SKM-1 treated with dmso at 0.1 percent for 144 hours (cell line): ENCODE data around the gene NCOA5.

Experiments used
- DNase-seq: peaks from one replicate; lab custom pipeline; 2025; ENCODE audit not compliant: unreplicated experiment; lab: John Stamatoyannopoulos, UW

The NCOA5 gene

GRCh38 chr20:46089417-46090388, at the start of gene NCOA5:
Gene NCOA5 (minus strand): TSS chr20:46089962. CDS start chr20:46079424, 10,538 bp downstream.
- DNase-seq, result peak; percentile 95

DNA sequence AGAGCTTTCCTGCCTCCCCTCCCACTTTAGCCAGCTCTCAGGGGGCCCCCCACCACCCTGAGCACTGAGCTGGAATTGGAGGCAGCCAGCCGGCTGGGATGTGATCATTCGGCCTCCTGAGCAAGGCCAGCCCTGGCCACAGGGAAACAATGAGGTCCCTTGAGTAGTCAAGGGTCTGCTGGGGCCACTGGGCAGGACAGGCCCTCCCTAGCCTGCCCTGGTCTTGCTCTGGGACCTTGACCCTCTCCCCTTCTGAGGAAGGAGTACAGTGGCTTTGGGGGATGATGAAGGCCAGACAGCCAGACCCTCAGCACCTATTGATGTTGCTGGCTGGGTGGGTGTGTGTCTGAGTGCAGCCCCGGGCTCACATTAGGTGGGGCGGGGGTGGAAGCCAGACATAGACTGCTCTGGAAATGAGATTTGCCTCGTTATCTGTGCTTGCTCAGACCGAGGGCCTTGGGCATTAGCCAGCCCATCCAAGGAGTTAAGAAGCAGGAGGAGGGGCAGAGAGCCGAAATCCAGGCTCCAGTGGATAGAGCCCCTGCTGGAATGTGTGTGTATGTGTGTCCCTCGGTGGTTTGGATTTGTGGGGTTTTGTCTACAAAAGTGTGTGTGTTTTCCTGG, 49.6 kb upstream of the NCOA5 start:
- DNase-seq, result no peak

DNA sequence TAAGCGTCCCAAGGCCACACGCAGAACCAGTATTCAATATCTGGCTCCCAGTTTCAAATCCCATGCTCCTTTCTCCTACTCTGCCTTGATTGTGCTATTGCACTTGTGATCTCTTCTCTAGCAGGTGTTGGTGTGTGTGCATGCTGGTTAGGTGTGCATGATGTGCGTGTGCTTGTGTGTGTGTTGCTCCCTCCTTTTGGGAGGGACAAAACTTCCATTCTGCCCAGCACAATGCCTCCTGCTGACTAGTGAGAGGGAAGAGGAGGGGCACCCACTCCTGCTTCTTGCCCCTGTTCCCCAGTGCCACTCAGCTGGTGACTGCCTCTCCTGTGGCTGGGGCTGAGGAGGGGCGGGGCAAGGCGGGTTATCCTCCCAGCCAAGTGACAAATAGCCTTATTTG, 48.1 kb upstream of the NCOA5 start:
- no peak for DNase-seq

GRCh38 chr20:46135856-46136633, 46.3 kb upstream of the NCOA5 start:
- no peak for DNase-seq

DNA sequence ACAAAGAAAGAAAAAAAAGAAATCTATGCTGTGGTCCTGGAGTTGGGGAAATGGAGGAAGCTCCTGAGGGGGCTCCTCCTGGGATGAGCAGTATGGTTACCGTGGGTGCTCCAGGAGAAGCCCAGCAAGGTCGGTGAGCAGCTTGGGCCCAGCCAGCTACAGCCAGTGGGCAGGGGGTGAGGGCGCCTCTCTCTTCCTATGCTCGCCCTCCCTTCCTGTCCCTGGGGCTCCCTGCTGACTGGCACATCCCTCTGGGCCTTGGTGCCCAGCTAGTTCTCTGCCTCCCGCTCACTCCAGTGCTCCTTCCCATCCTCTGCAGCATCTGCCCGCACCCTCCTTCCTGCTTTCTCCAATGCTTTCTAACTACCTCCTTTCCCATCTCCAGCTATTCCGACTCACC, 45.0 kb upstream of the NCOA5 start:
- no peak for DNase-seq

DNA sequence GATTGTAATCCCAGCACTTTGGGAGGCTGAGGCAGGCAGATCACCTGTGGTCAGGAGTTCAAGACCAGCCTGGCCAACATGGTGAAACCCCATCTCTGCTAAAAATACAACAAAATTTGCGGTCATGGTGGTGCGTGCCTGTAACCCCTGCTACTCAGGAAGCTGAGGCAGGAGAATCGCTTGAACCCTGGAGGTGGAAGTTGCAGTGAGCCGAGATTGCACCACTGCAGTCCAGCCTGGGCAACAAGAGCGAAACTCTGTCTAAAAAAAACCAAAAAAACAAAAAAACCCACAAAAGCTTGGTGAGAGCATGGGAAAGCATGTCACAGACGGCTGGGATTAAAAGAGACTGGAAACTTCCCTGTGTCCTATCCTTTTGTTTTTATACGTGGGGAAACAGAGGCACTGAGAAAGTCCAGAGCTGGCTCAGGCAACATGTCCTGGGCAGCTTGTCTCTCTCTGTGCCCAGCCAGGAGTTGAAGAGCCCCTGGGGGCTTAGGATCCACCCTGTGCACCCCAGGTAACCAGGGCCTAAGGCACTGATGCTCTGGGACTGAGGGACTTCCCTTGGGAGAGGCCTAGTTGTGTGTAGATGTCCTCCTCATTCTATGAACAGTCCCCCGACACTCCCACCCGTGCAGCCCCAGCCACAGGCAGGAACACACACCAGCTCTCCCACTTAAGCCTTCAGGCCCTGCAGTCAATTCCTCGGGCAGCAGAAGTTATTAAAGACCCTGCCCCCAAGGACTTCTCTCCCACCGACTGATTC, 44.3 kb upstream of the NCOA5 start:
- no peak for DNase-seq

DNA sequence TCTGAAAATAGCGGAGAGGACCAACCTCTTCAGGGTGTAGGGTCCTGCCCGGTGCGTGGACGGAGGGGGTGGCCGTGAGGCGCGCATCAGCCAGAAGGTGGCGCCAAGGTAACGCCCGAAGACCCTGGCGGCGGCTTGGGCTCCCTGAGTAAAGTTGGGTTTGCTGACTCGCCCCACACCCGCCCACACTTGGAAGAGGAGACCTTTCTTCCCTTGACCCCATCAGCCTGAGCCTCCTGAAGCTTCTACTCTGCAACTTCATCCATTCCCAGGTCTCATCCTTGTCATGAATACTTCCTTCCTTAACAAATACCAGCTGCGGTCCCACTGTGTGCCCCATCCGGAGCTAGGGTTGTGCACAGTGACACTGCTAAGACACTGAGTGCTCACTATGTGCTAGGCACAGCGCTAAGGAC, 43.0 kb upstream of the NCOA5 start:
- DNase-seq, result peak; percentile 67

DNA sequence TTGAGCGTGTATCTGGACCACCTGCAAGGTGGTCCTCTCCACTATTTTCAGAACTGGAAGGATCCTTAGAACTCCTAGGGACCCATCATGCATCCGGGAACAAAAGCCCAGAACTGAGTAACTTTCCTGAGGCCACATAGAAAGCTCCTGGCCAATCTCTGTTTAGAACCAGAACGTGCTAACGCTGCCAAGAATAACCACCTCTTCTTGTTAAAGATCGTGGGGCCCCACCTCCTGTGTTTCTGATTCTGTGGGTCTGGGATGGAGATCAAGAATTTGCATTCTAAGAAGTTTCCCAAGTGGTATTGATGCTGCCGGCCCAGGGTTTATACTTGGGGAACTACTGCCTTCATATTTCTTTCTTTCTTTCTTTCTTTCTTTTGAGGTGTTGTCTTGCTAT, 41.6 kb upstream of the NCOA5 start:
- no peak for DNase-seq

DNA sequence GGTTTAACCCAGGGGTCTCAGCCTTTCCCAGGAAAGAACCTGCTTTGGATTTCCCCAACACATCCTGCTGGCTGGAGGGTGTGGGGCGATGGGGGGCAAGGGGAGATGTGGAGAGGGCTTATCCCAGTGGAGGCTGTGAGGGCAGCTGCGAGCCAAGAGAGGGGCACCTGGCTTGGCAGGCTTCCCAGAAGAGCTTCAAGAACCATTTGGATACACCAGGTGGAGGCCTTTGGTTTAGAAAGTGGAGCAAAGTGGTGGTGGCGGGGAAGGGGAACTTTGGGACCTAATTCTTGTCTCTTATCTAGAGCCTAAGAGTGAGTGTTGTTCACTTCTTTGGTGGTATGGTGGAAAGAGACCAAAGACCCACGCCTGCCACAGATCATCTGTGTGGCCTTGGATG, 40.8 kb upstream of the NCOA5 start:
- DNase-seq, result no peak

DNA sequence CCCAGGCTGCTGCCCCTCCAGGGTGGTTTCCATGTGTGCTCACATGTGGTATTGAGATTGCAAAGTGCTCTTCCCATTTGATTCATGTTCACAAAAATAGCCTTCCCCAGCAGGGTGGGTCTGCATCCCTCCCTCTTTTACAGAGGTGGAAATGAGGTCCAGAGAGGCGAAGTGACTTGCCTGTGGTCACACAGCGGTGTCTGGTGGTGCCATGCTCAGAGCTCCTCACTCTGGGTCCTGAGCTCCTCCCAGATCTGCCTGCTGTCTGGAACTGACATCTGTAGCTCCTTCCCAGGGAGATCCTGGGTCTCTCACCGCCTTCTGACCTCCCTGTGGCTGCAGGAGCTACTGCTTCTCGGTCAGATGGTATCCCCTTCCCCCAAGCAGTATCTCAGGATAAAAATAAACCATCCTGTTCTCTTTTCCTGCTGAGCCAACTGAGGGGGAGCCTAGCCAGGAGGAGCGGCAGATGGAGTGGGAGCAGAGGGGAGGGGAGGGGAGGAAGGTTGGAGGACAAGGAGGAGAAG, 40.3 kb upstream of the NCOA5 start:
- no peak for DNase-seq

DNA sequence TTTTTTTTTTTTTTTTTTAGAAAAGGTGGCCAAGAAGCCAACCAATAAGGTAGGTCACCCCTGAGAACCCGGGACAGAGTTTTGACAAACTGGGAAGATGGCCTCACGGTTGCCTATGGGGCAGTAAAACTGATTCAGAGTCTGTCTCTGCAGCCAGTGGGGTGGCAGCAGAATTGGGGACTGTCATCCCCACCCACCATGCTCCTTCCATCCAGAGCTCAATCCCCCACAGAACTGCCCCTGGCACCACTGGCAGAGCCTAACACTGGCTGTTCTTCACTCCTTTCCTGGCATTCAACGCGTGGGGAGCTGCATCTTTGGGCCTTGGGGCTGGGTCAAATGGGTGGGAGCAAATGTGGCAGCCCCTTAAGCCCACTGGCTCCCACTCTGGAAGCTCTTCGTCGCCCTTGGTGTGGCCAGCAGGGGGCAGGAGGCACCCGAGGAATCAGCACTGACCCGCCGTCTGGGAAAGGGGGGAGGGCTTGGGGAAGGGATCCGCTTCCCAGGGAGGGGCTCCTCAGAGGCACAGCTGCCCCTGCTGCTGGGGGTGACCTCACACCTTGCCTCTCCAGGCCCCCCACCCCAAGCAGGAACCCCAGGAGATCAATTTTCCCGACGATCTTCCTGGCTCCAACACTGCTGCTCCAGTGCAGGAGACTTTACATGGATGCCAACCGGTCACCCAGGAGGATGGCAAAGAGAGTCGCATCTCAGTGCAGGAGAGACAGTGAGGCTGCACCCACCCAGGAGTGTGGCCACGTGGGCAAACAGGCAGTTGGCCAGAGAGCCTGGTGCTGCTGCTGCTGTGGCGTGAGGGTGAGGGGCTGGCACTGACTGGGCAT, 38.8 kb upstream of the NCOA5 start:
- DNase-seq, result no peak

GRCh38 chr20:46127396-46128010, 37.7 kb upstream of the NCOA5 start:
- no peak for DNase-seq

- no peak for DNase-seq
Measured at GRCh38 chr20:46126440-46127056, 36.8 kb upstream of the NCOA5 start.

DNA sequence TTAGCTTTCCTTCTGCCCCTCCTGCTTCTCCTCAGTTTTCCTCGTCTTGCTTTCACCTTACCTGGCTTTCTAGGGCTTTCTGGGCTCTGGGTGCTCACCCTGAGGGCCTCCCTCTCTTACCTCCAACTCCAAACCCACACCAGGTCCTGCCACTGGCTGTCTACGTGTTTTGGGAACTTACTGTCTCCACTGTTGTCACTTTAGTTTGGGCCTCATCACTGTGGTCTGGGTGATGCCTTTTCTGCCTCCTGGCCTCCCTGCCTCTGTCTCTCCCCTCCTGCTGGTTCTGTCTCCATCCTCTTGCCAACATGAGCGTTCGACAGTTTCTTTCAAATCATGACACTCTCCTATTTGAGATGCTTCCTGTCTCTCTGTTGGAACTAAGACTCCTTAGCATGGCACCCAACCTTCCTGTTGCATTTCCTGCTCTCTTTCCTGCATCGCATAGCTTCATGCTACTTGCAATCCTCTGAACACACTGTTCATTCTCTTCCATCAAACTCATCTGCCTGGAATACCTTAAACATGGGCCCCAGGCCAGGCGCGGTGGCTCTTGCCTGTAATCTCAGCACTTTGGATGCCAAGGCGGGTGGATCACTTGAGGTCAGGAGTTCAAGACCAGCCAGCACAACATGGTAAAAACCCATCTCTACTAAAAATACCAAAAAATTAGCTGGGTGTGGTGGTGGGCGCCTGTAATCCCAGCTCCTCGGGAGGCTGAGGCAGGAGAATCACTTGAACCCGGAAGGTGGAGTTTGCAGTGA, 33.9 kb upstream of the NCOA5 start:
- no peak for DNase-seq

GRCh38 chr20:46122516-46123481, 33.0 kb upstream of the NCOA5 start:
- no peak for DNase-seq

GRCh38 chr20:46122071-46122470, 32.3 kb upstream of the NCOA5 start:
- DNase-seq, result no peak
